ENCODE data around the gene UNC119B.

DNA sequence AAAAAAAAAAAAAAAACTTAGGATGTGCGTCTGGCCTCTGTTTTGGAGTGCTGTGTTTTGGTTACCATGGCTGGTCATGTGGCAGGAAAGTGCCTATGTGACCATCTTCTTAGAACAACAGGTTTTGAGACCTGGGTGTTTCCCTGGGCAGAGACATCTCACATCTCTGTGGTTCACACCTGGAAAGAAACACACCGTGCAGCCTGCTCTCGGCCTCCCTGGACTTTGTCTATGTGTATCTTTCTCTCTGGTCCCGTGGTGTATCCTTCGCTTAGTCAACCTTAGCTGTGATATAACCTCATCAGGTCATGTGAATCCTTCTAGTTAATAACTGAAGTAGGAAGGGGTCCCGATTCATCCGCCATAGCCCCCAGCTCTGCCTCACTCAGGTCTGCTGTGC lies 38.0 kb downstream of the UNC119B start:
- TF ChIP-seq, protein P1, sequence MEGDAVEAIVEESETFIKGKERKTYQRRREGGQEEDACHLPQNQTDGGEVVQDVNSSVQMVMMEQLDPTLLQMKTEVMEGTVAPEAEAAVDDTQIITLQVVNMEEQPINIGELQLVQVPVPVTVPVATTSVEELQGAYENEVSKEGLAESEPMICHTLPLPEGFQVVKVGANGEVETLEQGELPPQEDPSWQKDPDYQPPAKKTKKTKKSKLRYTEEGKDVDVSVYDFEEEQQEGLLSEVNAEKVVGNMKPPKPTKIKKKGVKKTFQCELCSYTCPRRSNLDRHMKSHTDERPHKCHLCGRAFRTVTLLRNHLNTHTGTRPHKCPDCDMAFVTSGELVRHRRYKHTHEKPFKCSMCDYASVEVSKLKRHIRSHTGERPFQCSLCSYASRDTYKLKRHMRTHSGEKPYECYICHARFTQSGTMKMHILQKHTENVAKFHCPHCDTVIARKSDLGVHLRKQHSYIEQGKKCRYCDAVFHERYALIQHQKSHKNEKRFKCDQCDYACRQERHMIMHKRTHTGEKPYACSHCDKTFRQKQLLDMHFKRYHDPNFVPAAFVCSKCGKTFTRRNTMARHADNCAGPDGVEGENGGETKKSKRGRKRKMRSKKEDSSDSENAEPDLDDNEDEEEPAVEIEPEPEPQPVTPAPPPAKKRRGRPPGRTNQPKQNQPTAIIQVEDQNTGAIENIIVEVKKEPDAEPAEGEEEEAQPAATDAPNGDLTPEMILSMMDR (IDR thresholded peaks at IDR 0.05 in 2 of 3, conservative IDR thresholded peaks at IDR 0.05 in 1 of 3; ENCODE audit: borderline replicate concordance in 1 of 3, insufficient read depth in 1 of 3, low read depth in 2 of 3, low read length in 2 of 3): no peak
- TF ChIP-seq MAX (IDR thresholded peaks at IDR 0.05) (no peak), EZH2 (IDR thresholded peaks at IDR 0.05) (no peak), SIN3A (IDR thresholded peaks at IDR 0.05; ENCODE audit: low read depth) (no peak), ELF1 (IDR thresholded peaks at IDR 0.05; ENCODE audit: borderline replicate concordance, low read depth) (no peak), EGR1 (IDR thresholded peaks at IDR 0.05; ENCODE audit: low read depth) (no peak), ZNF274 (IDR thresholded peaks at IDR 0.05; ENCODE audit: low read depth, low read length) (no peak), POLR2AphosphoS5 (IDR thresholded peaks at IDR 0.05; ENCODE audit: low read depth, low read length) (no peak), ZFX (IDR thresholded peaks at IDR 0.05) (no peak), POLR2A (IDR thresholded peaks at IDR 0.05; ENCODE audit: borderline replicate concordance, extremely low read depth, insufficient read depth, insufficient read length) (no peak), TCF7L2 (IDR thresholded peaks at IDR 0.05; ENCODE audit: borderline replicate concordance, extremely low read depth, insufficient read depth, insufficient read length) (no peak), EZH2phosphoT487 (IDR thresholded peaks at IDR 0.05; ENCODE audit: borderline replicate concordance) (no peak), RAD21 (IDR thresholded peaks at IDR 0.05; ENCODE audit: low read depth) (no peak)

Data from HCT116 (cell line).